H1 (cell line): ENCODE results near the gene TCAP. TPM values are rescaled to one million over a fixed set of nuclear protein-coding genes. Genes with fewer than 3 reads are reported as not detected.
A peak's percentile ranks its signal among the peaks of the same experiment; 100 is the strongest.

Experiments
- CTCF ChIA-PET: fragments of 300-600 bp; sonication (Branson Sonifier 250); formaldehyde crosslinking; loops from one replicate; lab custom pipeline; 2021; ENCODE audit not compliant: partially characterized antibody; lab: Charles Lee
- POLR2A ChIA-PET: fragments of 300-600 bp; sonication (Branson Sonifier 250); formaldehyde crosslinking; loops from one replicate; lab custom pipeline; 2021; ENCODE audit warnings: inconsistent platforms; ENCODE audit not compliant: partially characterized antibody; lab: Charles Lee
- DNase-seq, 2 experiments: peaks; one replicate each; pipeline versions ENCODE4 v3.0.0 to v3.0.0-alpha.2; 2010 to 2022; ENCODE audit warnings: low spot score in 2 of 2, low read depth in 1 of 2, mixed read lengths in 1 of 2
- FAIRE-seq: peaks from 2 replicates; lab custom pipeline; 2011; peaks lifted over from hg19 to GRCh38; lab: Jason Lieb, UNC
- H2AFZ ChIP-seq: 2 replicates; pipeline ENCODE4 v1.8.1; 2012; ENCODE audit warnings: low read length, inconsistent platforms
- H2AK5ac ChIP-seq: 2 replicates; pipeline ENCODE4 v1.6.1; 2013; ENCODE audit warnings: low read depth, low read length
- H2BK120ac ChIP-seq: replicated peaks from 2 replicates; pipeline ENCODE3; 2013; ENCODE audit warnings: low read depth, low read length, inconsistent platforms
- H2BK12ac ChIP-seq: 2 replicates; pipeline ENCODE4 v1.6.1; 2013; ENCODE audit warnings: low read depth, low read length
- H2BK15ac ChIP-seq: 2 replicates; pipeline ENCODE4 v1.6.1; 2013; ENCODE audit warnings: low read length
- H2BK20ac ChIP-seq: 2 replicates; pipeline ENCODE4 v1.6.1; 2013; ENCODE audit warnings: low read length
- H2BK5ac ChIP-seq: 2 replicates; pipeline ENCODE4 v1.6.1; 2013; ENCODE audit warnings: low read depth, low read length
- H3K14ac ChIP-seq: 2 replicates; pipeline ENCODE4 v1.6.1; 2013; ENCODE audit warnings: inconsistent platforms; ENCODE audit not compliant: insufficient read length
- H3K18ac ChIP-seq: 2 replicates; pipeline ENCODE4 v1.6.1; 2013; ENCODE audit warnings: low read length; ENCODE audit errors: extremely low read depth
- H3K23ac ChIP-seq: 2 replicates; pipeline ENCODE4 v1.6.1; 2013; ENCODE audit warnings: inconsistent platforms; ENCODE audit not compliant: insufficient read length
- H3K23me2 ChIP-seq: 2 replicates; pipeline ENCODE4 v1.6.1; 2013; ENCODE audit warnings: low read depth, low read length
- H3K27ac ChIP-seq: 2 replicates; pipeline ENCODE4 v1.6.1; 2011; ENCODE audit warnings: low read depth, low read length, inconsistent platforms
- H3K27me3 ChIP-seq, 4 experiments: replicated peaks in 1 of 4; 1 replicate in 1 of 4; 2 replicates in 3 of 4; pipeline versions ENCODE4 v1.6.1 to v1.8.1; 2011 to 2013; ENCODE audit warnings: low read length in 3 of 4, mild to moderate bottlenecking in 3 of 4, inconsistent platforms in 2 of 4, mixed read lengths in 2 of 4, moderate library complexity in 1 of 4; ENCODE audit not compliant: control insufficient read depth in 3 of 4, insufficient read depth in 3 of 4; ENCODE audit errors: extremely low read depth in 1 of 4
- H3K36me3 ChIP-seq, 4 experiments: 2 replicates each; pipeline versions ENCODE4 v1.6.1 to v1.8.1; 2011 to 2013; ENCODE audit warnings: mild to moderate bottlenecking in 4 of 4, low read length in 3 of 4, moderate library complexity in 2 of 4, control low read depth in 1 of 4, inconsistent platforms in 1 of 4; ENCODE audit not compliant: insufficient read depth in 4 of 4, control insufficient read depth in 2 of 4
- H3K4ac ChIP-seq: replicated peaks from 2 replicates; pipeline ENCODE3; 2013; ENCODE audit warnings: low read length, low read depth, mixed read lengths, inconsistent platforms; ENCODE audit not compliant: insufficient read length
- H3K4me1 ChIP-seq, 4 experiments: replicated peaks in 1 of 4; 1 replicate in 1 of 4; 2 replicates in 3 of 4; pipeline versions ENCODE4 v1.6.1 to v1.8.1; 2011 to 2013; ENCODE audit warnings: low read length in 3 of 4, inconsistent platforms in 2 of 4, mixed read lengths in 1 of 4; ENCODE audit not compliant: insufficient read depth in 4 of 4, control insufficient read depth in 3 of 4
- H3K4me2 ChIP-seq, 2 experiments: 2 replicates each; pipeline versions ENCODE4 v1.6.1 to v1.8.1; 2011 to 2013; ENCODE audit warnings: low read depth in 2 of 2, low read length in 2 of 2, control low read depth in 1 of 2, inconsistent platforms in 1 of 2, mild to moderate bottlenecking in 1 of 2; ENCODE audit not compliant: insufficient read depth in 1 of 2
- H3K4me3 ChIP-seq, 4 experiments: fragments of 200-600, 300-600 bp in 1 of 4; sonication (generic), shearing (Covaris generic), sonication (Bioruptor Twin) in 1 of 4; 2 replicates each; pipeline versions ENCODE4 v1.5.1 to v1.8.1; 2011 to 2016; ENCODE audit warnings: low read length in 4 of 4, low read depth in 3 of 4, control low read depth in 2 of 4, inconsistent platforms in 2 of 4, mild to moderate bottlenecking in 2 of 4, mixed read lengths in 1 of 4, moderate library complexity in 1 of 4; ENCODE audit not compliant: insufficient read depth in 2 of 4; ENCODE audit errors: extremely low read depth in 1 of 4
- H3K56ac ChIP-seq: replicated peaks from 2 replicates; pipeline ENCODE3; 2013; ENCODE audit warnings: low read depth, mild to moderate bottlenecking, mixed read lengths, low read length, inconsistent platforms; ENCODE audit not compliant: insufficient read length
- H3K79me1 ChIP-seq: 2 replicates; pipeline ENCODE4 v1.6.1; 2013; ENCODE audit warnings: low read depth, low read length, control low read depth
- H3K79me2 ChIP-seq, 2 experiments: 2 replicates each; pipeline versions ENCODE4 v1.6.1 to v1.8.1; 2012 to 2013; ENCODE audit warnings: low read length in 2 of 2, mild to moderate bottlenecking in 2 of 2, inconsistent platforms in 1 of 2; ENCODE audit not compliant: insufficient read depth in 2 of 2, control insufficient read depth in 1 of 2
- H3K9ac ChIP-seq, 4 experiments: replicated peaks in 1 of 4; 1 replicate in 1 of 4; 2 replicates in 3 of 4; pipeline versions ENCODE4 v1.6.1 to v1.8.1; 2011 to 2013; ENCODE audit warnings: low read depth in 3 of 4, low read length in 3 of 4, control low read depth in 2 of 4, mild to moderate bottlenecking in 2 of 4, moderate library complexity in 2 of 4, inconsistent platforms in 1 of 4; ENCODE audit errors: extremely low read depth in 1 of 4
- H3K9me3 ChIP-seq, 2 experiments: 2 replicates each; pipeline versions ENCODE4 v1.6.1 to v1.8.1; 2012 to 2013; ENCODE audit warnings: mild to moderate bottlenecking in 2 of 2, moderate library complexity in 2 of 2, control low read depth in 1 of 2, inconsistent platforms in 1 of 2, low read depth in 1 of 2, low read length in 1 of 2, mixed read lengths in 1 of 2; ENCODE audit not compliant: insufficient read depth in 2 of 2
- H4K20me1 ChIP-seq, 2 experiments: replicated peaks in 1 of 2; 2 replicates each; pipeline versions ENCODE3 to v1.8.1; 2011 to 2013; ENCODE audit warnings: inconsistent platforms in 2 of 2, low read length in 2 of 2, mild to moderate bottlenecking in 1 of 2; ENCODE audit not compliant: insufficient read depth in 2 of 2, control insufficient read depth in 1 of 2
- H4K5ac ChIP-seq: 2 replicates; pipeline ENCODE4 v1.6.1; 2013; ENCODE audit warnings: low read length, low read depth, mixed read lengths, inconsistent platforms; ENCODE audit not compliant: insufficient read length
- H4K8ac ChIP-seq: 2 replicates; pipeline ENCODE4 v1.8.0; 2013; ENCODE audit warnings: mild to moderate bottlenecking, moderate library complexity, low read length, inconsistent platforms; ENCODE audit not compliant: insufficient read depth; ENCODE audit errors: extremely low read depth
- H4K91ac ChIP-seq: replicated peaks from 2 replicates; pipeline ENCODE3; 2013; ENCODE audit warnings: low read length, mixed read lengths, inconsistent platforms; ENCODE audit not compliant: insufficient read length
- BACH1 ChIP-seq: IDR thresholded peaks from 2 replicates; pipeline ENCODE4 v1.6.1; 2012; ENCODE audit warnings: low read length, improper control_type of control experiment
- GABPA ChIP-seq: IDR thresholded peaks from 2 replicates; pipeline ENCODE4 v1.6.1; 2011; ENCODE audit warnings: mild to moderate bottlenecking, low read length, moderate library complexity, borderline replicate concordance; ENCODE audit not compliant: insufficient read depth
- GTF2F1 ChIP-seq: IDR thresholded peaks from 2 replicates; pipeline ENCODE4 v1.6.1; 2012; ENCODE audit warnings: low read depth, low read length, improper control_type of control experiment, borderline replicate concordance
- HDAC2 ChIP-seq, 2 experiments: fragments of 300-600 bp in 1 of 2; sonication (generic) in 1 of 2; IDR thresholded peaks; 2 replicates each; pipeline ENCODE4 v1.6.1; 2011 to 2012; ENCODE audit warnings: low read depth in 2 of 2, low read length in 2 of 2, mild to moderate bottlenecking in 2 of 2, moderate library complexity in 2 of 2, borderline replicate concordance in 1 of 2, inconsistent platforms in 1 of 2
- KDM1A ChIP-seq: fragments of 200-600, 300-600 bp; sonication (generic); IDR thresholded peaks from 2 replicates; pipeline ENCODE4 v1.7.1; 2016; ENCODE audit warnings: mild to moderate bottlenecking, low read length, borderline replicate concordance
- TAF1 ChIP-seq: IDR thresholded peaks from 2 replicates; pipeline ENCODE4 v1.6.1; 2011; ENCODE audit warnings: mild to moderate bottlenecking, low read depth, low read length
- ZNF274 ChIP-seq: IDR thresholded peaks from 2 replicates; pipeline ENCODE4 v1.7.0; 2012; ENCODE audit warnings: low read length, borderline replicate concordance; ENCODE audit errors: extremely low read depth
- WGBS, 2 experiments: shearing (Covaris generic) in 1 of 2; methylation state at CpG; one replicate each; pipeline versions ENCODE4 v1.1.6 to v1.1.7; 2013 to 2015; ENCODE audit warnings: low lambda C conversion rate in 2 of 2, mixed read lengths in 2 of 2, inconsistent platforms in 1 of 2, low coverage in 1 of 2, missing lambda C conversion rate in 1 of 2; ENCODE audit not compliant: insufficient replicate concordance in 2 of 2, insufficient coverage in 1 of 2, insufficient read length in 1 of 2; ENCODE audit errors: extremely low coverage in 1 of 2, missing lambda C conversion rate in 1 of 2; 5-methylcytosine and 5-hydroxymethylcytosine counted together
- polyA plus RNA-seq, 7 experiments: library from polyadenylated mRNA; depleted of rRNA in 3 of 7; stranded (reverse) in 5 of 7; unstranded in 2 of 7; fragments of >200 nt in 5 of 7; fragments of 200-250 nt in 2 of 7; gene quantifications; 1 replicate in 5 of 7; 2 replicates in 1 of 7; 4 replicates in 1 of 7; pipeline versions ENCODE4 v1.2.1 to v1.2.3, GENCODE V29; 2011 to 2013; ENCODE audit warnings: missing spikeins in 2 of 7, mixed read lengths in 2 of 7
- total RNA-seq: library from RNA; stranded (reverse); fragmentation: NEBNext Ultra II Directional; extraction: Animal tissue kit (Norgen Biotek cat#: 25700); gene quantifications from 2 replicates; pipeline ENCODE4 v1.2.1, GENCODE V29; 2021
- TF ChIP-seq, protein P1 (sequence below), 3 experiments: IDR thresholded peaks; 1 replicate in 2 of 3; 2 replicates in 1 of 3; pipeline versions ENCODE4 v1.5.1 to v1.6.1; 2011; ENCODE audit warnings: low read length in 3 of 3, mild to moderate bottlenecking in 3 of 3, inconsistent platforms in 2 of 3, low read depth in 1 of 3, moderate library complexity in 1 of 3; ENCODE audit not compliant: insufficient read depth in 1 of 3; ENCODE audit errors: control extremely low read depth in 1 of 3

Gene TCAP
- total and polyA plus RNA-seq, 2 of the 8 experiments (the other 6 are each of a cell fraction or from before 2014, with no cell fraction given), result 0.82 to 1.4 TPM

DNA sequence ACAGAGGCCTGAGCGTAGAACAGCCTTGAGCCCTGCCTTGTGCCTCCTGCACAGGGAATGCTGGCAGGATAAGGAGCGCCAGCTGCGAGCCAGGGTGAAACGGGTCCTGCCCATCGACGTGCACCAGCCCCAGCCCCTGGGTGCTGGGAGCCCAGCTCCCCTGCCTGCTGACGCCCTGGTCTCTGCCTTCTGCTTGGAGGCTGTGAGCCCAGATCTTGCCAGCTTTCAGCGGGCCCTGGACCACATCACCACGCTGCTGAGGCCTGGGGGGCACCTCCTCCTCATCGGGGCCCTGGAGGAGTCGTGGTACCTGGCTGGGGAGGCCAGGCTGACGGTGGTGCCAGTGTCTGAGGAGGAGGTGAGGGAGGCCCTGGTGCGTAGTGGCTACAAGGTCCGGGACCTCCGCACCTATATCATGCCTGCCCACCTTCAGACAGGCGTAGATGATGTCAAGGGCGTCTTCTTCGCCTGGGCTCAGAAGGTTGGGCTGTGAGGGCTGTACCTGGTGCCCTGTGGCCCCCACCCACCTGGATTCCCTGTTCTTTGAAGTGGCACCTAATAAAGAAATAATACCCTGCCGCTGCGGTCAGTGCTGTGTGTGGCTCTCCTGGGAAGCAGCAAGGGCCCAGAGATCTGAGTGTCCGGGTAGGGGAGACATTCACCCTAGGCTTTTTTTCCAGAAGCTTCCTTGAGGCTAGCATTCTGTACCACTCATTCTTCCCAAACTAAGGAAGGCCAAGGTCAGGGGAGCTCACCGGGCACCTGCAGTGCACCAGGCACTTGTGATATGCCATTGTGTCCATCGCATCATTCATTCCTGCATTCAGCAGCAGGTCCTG is 5.0 kb downstream of the TCAP start:
- Histone ChIP-seq H4K5ac (no peak overlapping the region), H3K4me3 (no peak overlapping the region), H3K9me3 (no peaks in the 10 kb centered on the region), H2AK5ac (peak overlapping the region; percentile 71; the same call in 1 of the 2 replicates), H2BK120ac (no peak overlapping the region), H4K8ac (peak overlapping the region; percentile 52; the same call in 1 of the 2 replicates), H3K4me2 (no peak overlapping the region), H3K4ac (no peak overlapping the region), H2BK12ac (no peak overlapping the region; the same call in 1 of the 2 replicates), H2BK5ac (0 out of 2 replicates have a peak overlapping the region, but pooled peaks have one; percentile 9), H3K23ac (no peak overlapping the region), H3K23me2 (peaks cover 11% of the 10 kb centered on the region; the same call in 1 of the 2 replicates), H2BK15ac (peak overlapping the region; percentile 98), H2AFZ (no peak overlapping the region), H3K56ac (no peak overlapping the region), H3K27ac (no peak overlapping the region), H3K9ac (no peak overlapping the region; a peak in 1 of 7 replicates), H2BK20ac (no peak overlapping the region), H3K14ac (no peak overlapping the region), H3K4me1 (peaks cover 0 to 32% (median 24%) of the 10 kb centered on the region in 4 experiments; a peak in 6 of 7 replicates), H3K27me3 (peaks cover 0 to 25% (median 6%) of the 10 kb centered on the region in 4 experiments; a peak in 4 of 7 replicates), H3K36me3 (no peaks in the 10 kb centered on the region), H4K20me1 (peaks cover 0 to 2% of the 10 kb centered on the region in 2 experiments), H3K18ac (no peak overlapping the region), H3K79me2 (no peaks in the 10 kb centered on the region), H3K79me1 (no peaks in the 10 kb centered on the region), H4K91ac (no peak overlapping the region)
- ChIA-PET CTCF (interaction anchor here (0.7 to 52.4 kb wide), 23 partner anchors 10 to 641 kb away, joined by 3 to 1885 read pairs (median 7); partner anchors contain the start of genes ERBB2, MIEN1, PGAP3 and PPP1R1B), POLR2A (interaction anchor here (0.6 to 32.5 kb wide), 17 partner anchors 17 to 85 kb away, joined by 3 to 708 read pairs (median 3); partner anchors contain the start of genes ERBB2, PGAP3 and STARD3)
- FAIRE-seq, result no peak
- DNase-seq, result no peak
- WGBS, 2 experiments, result 92% methylated on average over 23 of the region's 23 CpGs; no CpG with 5 or more reads in 1 of the 2 experiments
- TF ChIP-seq GTF2F1, result no peak
- no peak for TF ChIP-seq GABPA
- no peak for TF ChIP-seq TAF1
- no peak for TF ChIP-seq KDM1A
- no peak for TF ChIP-seq HDAC2 (IDR thresholded peaks at IDR 0.05; ENCODE audit: borderline replicate concordance in 1 of 2, low read depth in 2 of 2, low read length in 2 of 2)
- TF ChIP-seq, protein P1, sequence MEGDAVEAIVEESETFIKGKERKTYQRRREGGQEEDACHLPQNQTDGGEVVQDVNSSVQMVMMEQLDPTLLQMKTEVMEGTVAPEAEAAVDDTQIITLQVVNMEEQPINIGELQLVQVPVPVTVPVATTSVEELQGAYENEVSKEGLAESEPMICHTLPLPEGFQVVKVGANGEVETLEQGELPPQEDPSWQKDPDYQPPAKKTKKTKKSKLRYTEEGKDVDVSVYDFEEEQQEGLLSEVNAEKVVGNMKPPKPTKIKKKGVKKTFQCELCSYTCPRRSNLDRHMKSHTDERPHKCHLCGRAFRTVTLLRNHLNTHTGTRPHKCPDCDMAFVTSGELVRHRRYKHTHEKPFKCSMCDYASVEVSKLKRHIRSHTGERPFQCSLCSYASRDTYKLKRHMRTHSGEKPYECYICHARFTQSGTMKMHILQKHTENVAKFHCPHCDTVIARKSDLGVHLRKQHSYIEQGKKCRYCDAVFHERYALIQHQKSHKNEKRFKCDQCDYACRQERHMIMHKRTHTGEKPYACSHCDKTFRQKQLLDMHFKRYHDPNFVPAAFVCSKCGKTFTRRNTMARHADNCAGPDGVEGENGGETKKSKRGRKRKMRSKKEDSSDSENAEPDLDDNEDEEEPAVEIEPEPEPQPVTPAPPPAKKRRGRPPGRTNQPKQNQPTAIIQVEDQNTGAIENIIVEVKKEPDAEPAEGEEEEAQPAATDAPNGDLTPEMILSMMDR (IDR thresholded peaks at IDR 0.05; ENCODE audit: control extremely low read depth in 1 of 3, insufficient read depth in 1 of 3, low read depth in 1 of 3, low read length in 3 of 3), result no peak
- no peak for TF ChIP-seq BACH1
- no peak for TF ChIP-seq ZNF274
